ENCODE measurements around the gene C16orf74.

GRCh38 chr16:85681255-85681654 is 69.6 kb downstream of the C16orf74 start:
- TF ChIP-seq CTCF (IDR thresholded peaks at IDR 0.05) (no peak), POLR2A (IDR thresholded peaks at IDR 0.05) (no peak)
